ENCODE measurements around the gene WDR74. TPM values are rescaled to one million over a fixed set of nuclear protein-coding genes. Genes with fewer than 3 reads are reported as not detected.

The WDR74 gene
- total and polyA plus RNA-seq, 9 of the 15 experiments (the other 6 are each of a cell fraction or from before 2014, with no cell fraction given): 32.7 to 210 (median 114) TPM

- TF ChIP-seq MAZ (CRISPR knock-in tag; conservative IDR thresholded peaks at IDR 0.05 in 1 of 2, IDR thresholded peaks at IDR 0.05 in 1 of 2) (peak; percentile 91 to 100), TEAD2 (tag; IDR thresholded peaks at IDR 0.05) (peak; percentile 68), PRMT5 (CRISPR knock-in tag; IDR thresholded peaks at IDR 0.05) (no peak), RFX5 (IDR thresholded peaks at IDR 0.05; ENCODE audit: low read depth, low read length) (peak; percentile 72; the same call in 1 of the 2 replicates), ZNF507 (tag; conservative IDR thresholded peaks at IDR 0.05) (no peak), FOSL1 (tag; conservative IDR thresholded peaks at IDR 0.05) (peak; percentile 90), NR2C1 (IDR thresholded peaks at IDR 0.05) (peak; percentile 64), NR2C1 (tag; IDR thresholded peaks at IDR 0.05) (peak; percentile 70), BRCA1 (IDR thresholded peaks at IDR 0.05) (no peak), BRCA1 (CRISPR knock-in tag; IDR thresholded peaks at IDR 0.05) (no peak), KAT2B (IDR thresholded peaks at IDR 0.05; ENCODE audit: low read depth, low read length) (no peak), RUNX1 (IDR thresholded peaks at IDR 0.05; ENCODE audit: low read depth) (peak; percentile 100), CTBP1 (IDR thresholded peaks at IDR 0.05; ENCODE audit: borderline replicate concordance) (peak; percentile 87), ZNF347 (CRISPR knock-in tag; IDR thresholded peaks at IDR 0.05; ENCODE audit: low read depth) (peak; percentile 95), LEF1 (IDR thresholded peaks at IDR 0.05) (peak; percentile 97), PHB (CRISPR knock-in tag; IDR thresholded peaks at IDR 0.05) (peak; percentile 100), C11orf30 (IDR thresholded peaks at IDR 0.05; ENCODE audit: low read depth) (no peak), ZNF696 (CRISPR knock-in tag; conservative IDR thresholded peaks at IDR 0.05) (peak; percentile 100), TBP (optimal IDR thresholded peaks at IDR 0.05; ENCODE audit: low read depth, low read length) (no peak), PHF21A (IDR thresholded peaks at IDR 0.05; ENCODE audit: borderline replicate concordance, low read depth) (peak; percentile 89), ZNF57 (CRISPR knock-in tag; IDR thresholded peaks at IDR 0.05) (peak; percentile 98), POLR3G (IDR thresholded peaks at IDR 0.05; ENCODE audit: extremely low read depth, insufficient read length, insufficient replicate concordance) (no peak)
- TF ChIP-seq, protein P1, sequence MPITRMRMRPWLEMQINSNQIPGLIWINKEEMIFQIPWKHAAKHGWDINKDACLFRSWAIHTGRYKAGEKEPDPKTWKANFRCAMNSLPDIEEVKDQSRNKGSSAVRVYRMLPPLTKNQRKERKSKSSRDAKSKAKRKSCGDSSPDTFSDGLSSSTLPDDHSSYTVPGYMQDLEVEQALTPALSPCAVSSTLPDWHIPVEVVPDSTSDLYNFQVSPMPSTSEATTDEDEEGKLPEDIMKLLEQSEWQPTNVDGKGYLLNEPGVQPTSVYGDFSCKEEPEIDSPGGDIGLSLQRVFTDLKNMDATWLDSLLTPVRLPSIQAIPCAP (CRISPR knock-in tag; IDR thresholded peaks at IDR 0.05; ENCODE audit: borderline replicate concordance): peak; percentile 90
- TF ChIP-seq, protein P2, sequence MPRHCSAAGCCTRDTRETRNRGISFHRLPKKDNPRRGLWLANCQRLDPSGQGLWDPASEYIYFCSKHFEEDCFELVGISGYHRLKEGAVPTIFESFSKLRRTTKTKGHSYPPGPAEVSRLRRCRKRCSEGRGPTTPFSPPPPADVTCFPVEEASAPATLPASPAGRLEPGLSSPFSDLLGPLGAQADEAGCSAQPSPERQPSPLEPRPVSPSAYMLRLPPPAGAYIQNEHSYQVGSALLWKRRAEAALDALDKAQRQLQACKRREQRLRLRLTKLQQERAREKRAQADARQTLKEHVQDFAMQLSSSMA (CRISPR knock-in tag; IDR thresholded peaks at IDR 0.05): peak; percentile 98
- TF ChIP-seq, protein P3, sequence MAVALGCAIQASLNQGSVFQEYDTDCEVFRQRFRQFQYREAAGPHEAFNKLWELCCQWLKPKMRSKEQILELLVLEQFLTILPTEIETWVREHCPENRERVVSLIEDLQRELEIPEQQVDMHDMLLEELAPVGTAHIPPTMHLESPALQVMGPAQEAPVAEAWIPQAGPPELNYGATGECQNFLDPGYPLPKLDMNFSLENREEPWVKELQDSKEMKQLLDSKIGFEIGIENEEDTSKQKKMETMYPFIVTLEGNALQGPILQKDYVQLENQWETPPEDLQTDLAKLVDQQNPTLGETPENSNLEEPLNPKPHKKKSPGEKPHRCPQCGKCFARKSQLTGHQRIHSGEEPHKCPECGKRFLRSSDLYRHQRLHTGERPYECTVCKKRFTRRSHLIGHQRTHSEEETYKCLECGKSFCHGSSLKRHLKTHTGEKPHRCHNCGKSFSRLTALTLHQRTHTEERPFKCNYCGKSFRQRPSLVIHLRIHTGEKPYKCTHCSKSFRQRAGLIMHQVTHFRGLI (CRISPR knock-in tag; IDR thresholded peaks at IDR 0.05): peak; percentile 84
- TF ChIP-seq, protein P4, sequence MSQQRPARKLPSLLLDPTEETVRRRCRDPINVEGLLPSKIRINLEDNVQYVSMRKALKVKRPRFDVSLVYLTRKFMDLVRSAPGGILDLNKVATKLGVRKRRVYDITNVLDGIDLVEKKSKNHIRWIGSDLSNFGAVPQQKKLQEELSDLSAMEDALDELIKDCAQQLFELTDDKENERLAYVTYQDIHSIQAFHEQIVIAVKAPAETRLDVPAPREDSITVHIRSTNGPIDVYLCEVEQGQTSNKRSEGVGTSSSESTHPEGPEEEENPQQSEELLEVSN (IDR thresholded peaks at IDR 0.05; ENCODE audit: borderline replicate concordance in 1 of 2, extremely low read depth in 1 of 2, insufficient read depth in 1 of 2, insufficient read length in 1 of 2, low read depth in 1 of 2, low read length in 1 of 2, poor library complexity in 1 of 2, severe bottlenecking in 1 of 2): peak in 1 of 2 experiments; percentile 32
These were observed 2.2 kb upstream of the WDR74 start (continued) for GRCh38 chr11:62841361-62842170.

Measured in K562 (cell line).